ENCODE results near the gene KEAP1.
"Not testable (repeated sequence)": the region's sequence is repeated elsewhere in the genome, so short reads cannot be mapped to it uniquely, and the experiment has no call there.

The KEAP1 gene

DNA sequence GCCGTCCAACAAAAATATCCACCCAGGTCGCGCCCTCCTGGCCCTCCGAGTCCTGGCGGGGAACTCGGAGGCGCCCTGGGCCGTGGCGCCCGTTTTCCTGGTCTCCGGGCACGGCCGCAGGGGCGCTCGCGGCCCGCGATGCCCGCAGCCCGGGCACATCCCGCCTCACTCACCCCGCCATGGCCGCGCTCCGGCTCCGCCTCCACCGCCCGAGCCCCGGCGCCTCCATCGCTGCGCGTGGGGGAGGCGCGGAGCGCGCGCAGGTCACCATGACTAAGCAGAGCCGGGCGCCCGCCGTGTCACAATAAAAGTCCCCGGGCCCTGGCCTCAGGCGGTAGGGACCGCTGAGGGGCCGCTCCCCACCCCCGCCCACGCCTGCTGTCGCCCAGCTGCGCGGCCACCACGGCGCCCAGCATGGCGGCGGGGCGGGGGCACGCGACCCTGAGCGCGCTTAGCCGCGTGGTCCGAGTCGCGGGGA lies 593 bp downstream of the KEAP1 start:
- in situ Hi-C loops (cut with MboI; ENCODE audit: low pct_unique_long_range_greater_than_20kb, low sequenced_read_pairs) = no loop called here
- peak; percentile 93 for DNase-seq

DNA sequence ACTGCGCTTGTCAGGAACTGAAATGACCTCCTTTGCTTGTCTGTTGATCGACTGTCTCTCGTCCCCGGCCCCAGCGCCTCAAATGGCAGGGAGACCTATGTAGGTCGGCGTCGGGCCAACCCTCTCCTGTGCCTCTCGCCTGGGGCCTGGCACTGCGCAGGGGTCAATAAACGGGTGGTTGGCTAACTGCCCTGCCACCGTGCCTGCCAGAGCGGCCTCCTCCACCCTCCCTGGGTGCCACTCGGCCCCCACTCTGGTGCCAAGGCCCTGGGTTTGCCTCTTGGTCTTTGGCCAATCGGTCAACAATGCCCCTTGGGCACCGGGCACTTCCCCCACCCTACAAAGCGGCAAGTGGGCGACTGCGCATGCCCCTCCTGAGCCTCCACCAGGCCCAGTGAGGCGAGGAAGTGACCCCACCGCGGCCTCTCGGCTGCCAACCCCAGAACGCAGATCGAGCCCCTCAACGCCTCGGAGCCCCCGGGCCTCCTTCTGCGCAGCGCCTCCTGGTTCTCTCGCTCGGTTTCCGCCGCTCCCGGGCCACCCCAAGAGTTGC lies 1.1 kb downstream of the KEAP1 start:
- in situ Hi-C loops (cut with MboI; ENCODE audit: low pct_unique_long_range_greater_than_20kb, low sequenced_read_pairs) = no loop called here
- peak; percentile 49 for DNase-seq

DNA sequence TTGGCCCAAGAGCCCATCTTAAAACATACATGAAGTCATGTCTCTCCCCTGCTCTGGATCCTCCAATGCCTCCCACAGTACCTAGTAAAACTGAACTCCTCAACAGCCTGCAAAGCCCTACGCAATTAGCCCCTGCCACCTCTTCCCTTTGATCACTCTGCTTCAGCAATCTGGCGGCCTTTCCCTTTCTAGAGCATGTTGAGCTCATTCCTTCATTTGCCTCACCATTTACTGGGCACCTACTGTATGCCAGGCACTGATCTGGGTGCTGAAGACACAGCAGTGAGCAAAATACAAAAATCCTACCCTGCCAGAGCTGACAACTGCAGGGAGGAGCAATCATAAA lies 2.9 kb downstream of the KEAP1 start:
- in situ Hi-C loops (cut with MboI; ENCODE audit: low pct_unique_long_range_greater_than_20kb, low sequenced_read_pairs) = no loop called here
- no peak for DNase-seq

DNA sequence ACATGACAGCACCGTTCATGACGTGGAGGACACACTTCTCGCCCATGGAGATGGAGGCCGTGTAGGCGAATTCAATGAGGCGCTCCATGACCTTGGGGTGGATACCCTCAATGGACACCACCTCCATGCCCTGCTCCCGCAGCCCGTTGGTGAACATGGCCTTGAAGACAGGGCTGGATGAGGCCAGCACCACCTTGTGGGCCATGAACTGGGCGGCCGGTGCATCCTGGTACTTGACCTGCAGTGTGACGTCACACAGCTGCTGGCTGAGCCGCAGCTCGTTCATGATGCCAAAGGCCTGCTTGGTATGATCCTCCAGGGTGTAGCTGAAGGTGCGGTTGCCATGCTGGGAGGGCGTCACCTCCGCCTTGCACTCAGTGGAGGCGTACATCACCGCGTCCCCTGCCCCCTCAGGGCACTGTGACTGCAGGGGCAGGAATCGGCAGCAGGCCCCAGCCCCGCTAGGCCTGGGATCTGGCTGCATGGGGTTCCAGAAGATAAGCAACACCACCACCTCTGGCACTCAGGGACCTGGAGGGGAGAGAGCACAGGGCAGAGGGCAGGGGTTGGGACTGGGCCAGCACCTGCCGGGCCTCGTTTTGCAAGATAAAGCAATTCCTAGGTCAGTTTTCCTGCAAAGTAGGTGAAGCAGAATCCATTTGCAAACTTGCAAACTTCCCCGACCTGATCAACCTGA lies 3.5 kb downstream of the KEAP1 start:
- in situ Hi-C loops (cut with MboI; ENCODE audit: low pct_unique_long_range_greater_than_20kb, low sequenced_read_pairs) = no loop called here
- DNase-seq = no peak

DNA sequence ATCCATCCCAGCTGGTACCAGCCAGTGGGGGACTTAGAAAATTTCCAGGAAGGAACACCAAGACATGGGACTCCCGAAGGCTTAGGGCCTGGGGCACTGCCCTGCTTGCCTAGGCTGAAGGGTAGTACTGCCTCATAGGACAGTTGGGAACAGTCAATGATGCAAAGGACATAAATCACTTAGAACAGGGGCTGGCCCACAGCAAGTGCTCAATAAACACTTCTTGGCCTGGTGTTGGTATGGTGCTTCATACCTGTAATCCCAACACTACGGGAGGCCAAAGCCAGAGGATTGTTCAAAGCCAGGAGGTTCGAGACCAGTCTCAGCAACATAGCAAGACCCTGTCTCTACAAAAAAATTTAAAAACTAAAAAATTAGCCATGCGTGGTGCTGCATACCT lies 5.8 kb downstream of the KEAP1 start:
- DNase-seq = no peak
- in situ Hi-C loops (cut with MboI; ENCODE audit: low pct_unique_long_range_greater_than_20kb, low sequenced_read_pairs) = no loop called here

DNA sequence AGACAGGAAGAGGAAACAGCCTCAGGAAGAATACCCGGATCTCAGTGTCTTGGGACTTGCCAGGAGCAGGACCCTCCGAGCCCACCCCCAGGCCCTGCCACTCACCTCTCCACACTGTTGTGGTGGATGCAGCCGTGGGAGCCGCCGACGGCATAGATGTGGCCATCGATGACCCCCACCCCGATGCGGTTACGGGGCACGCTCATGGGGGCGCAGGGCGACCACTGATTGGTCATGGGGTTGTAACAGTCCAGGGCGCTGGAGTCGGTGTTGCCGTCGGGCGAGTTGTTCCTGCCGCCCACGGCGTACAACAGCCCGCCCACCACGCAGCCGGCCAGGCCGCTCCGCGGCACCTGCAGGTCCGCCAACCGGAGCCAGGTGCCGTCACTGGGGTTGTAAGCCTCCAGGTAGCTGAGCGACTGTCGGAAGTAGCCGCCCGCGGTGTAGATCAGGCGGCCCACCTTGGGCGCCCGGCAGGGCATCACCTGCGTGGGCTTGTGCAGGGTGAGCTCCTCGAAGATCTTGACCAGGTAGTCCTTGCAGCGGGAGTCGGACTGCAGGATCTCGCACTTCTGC lies 11.6 kb downstream of the KEAP1 start:
- DNase-seq = no peak
- in situ Hi-C loops (cut with MboI; ENCODE audit: low pct_unique_long_range_greater_than_20kb, low sequenced_read_pairs) = no loop called here

DNA sequence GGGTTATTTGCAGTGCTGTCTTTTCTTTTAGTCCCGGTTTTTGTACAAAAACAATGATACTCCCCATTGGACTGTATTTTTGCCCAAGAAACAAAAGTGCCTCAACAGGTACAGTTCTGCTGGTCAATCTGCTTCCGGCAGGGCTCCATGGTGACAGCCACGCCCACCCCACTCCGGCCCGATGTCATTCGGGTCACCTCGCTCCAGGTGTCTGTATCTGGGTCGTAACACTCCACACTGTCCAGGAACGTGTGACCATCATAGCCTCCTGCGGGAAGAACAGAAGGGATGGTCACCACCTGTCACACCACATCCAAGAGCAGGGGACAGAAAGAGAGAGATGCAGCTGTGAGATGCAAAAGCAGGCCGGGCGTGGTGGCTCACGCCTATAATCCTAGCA lies 16.6 kb downstream of the KEAP1 start:
- DNase-seq = no peak
- in situ Hi-C loops (cut with MboI; ENCODE audit: low pct_unique_long_range_greater_than_20kb, low sequenced_read_pairs) = no loop called here

DNA sequence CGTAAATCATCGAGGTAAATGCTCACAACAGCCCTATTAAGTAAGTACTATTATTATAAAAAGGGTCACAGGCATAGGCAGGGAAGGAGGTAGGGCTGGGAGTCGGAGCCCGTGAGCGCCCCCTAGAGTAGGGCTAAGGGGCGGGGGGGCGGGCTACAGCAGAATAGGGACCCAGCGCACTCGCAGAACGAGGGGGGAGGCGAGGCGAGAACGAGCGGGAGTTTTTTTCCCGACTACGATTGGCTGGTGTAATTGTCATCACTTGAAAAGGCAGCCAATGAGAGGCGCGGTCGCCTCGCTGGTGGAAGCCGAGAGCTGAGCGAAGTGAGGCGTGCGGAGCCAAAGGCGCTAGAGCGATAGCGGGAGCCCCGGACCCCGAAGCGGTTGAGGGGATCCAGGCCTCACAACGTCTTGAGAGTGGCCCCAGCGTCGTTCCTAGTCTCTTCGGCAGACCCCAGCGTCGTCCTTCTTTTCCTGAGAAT lies 24.2 kb downstream of the KEAP1 start:
- DNase-seq = peak; percentile 42
- in situ Hi-C loops (cut with MboI; ENCODE audit: low pct_unique_long_range_greater_than_20kb, low sequenced_read_pairs) = no loop called here

DNA sequence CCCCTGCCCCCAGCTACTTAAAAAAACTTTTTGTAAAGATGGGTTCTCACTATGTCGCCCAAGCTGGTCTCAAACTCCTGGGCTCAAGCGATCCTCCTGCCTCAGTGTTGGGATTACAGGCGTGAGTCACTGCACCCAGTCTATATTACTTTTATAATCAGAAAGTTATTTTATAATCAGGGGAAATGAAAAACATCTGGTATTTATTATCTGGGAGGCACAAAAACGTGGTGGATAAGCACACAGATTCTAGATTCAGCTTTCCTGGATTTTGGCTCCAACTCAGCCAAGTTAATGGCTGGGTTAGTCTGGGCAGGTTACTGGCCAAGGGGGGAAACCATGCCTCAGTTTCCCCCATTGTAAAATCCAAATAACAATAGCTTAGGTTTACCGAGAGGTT lies 24.7 kb downstream of the KEAP1 start:
- in situ Hi-C loops (cut with MboI; ENCODE audit: low pct_unique_long_range_greater_than_20kb, low sequenced_read_pairs) = no loop called here

DNA sequence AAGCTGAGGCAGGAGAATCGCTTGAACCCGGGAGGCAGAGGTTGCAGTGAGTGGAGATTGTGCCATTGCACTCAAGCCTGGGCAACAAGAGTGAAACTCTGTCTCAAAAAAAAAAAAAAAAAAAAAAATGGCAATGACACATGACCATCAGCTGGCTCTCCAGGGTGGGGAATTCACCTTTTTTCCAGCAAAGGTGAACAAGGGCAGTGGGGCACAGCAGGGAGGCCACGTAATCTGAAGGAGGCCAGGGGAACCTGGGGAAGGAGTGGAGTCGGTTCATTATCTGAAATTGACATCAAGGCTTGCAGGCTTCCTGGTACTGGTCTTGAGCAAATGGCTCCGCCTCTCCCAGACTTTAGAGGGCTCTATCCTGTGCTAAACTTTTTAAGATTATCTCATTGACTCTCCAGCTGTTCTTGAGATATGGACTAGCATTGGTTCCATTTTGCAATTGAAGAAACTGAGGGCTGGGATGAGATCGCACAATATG lies 28.1 kb downstream of the KEAP1 start:
- DNase-seq = peak; percentile 30
- in situ Hi-C loops (cut with MboI; ENCODE audit: low pct_unique_long_range_greater_than_20kb, low sequenced_read_pairs) = no loop called here

More for the DNA sequence above, 24.7 kb downstream of the KEAP1 start:
- no peak for DNase-seq

DNA sequence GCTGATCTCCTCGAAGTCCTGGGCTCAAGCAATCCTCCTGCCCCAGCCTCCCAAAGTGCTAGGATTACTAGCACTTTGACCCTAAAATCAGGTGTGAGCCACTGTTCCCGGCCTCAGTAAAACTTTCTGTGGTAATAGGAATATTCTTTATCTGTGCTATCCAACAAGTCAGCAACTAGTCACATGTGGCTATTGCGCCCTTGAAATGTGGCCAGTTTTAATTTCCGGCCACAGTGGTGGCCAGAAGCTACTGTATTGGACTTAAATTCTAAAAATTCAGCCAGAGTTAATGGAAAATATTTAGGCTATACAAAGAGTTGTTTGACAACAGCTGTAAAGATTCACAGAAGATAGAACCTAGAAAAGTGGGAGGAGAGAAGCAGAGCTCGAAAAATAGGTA lies 30.0 kb downstream of the KEAP1 start:
- no peak for DNase-seq
- in situ Hi-C loops (cut with MboI; ENCODE audit: low pct_unique_long_range_greater_than_20kb, low sequenced_read_pairs) = no loop called here

DNA sequence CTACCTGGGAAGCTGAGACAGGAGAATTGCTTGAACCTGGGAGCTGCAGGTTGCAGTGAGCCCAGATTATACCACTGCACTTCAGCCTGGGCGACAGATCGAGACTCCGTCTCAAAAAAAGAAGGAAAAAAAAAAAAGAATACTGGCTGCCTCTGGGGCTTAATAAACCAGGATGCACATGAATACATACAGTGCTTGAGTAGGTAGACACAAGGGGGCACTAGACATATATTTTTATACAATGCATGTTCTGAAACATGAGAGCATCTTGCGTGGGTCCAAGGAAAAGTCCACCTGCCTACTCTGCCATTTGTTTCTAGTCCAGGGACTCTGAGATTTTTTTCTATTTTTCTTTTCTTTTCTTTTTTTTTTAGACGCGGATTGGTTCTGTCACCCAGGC lies 31.2 kb downstream of the KEAP1 start:
- in situ Hi-C loops (cut with MboI; ENCODE audit: low pct_unique_long_range_greater_than_20kb, low sequenced_read_pairs) = no loop called here
- DNase-seq = peak; percentile 50

DNA sequence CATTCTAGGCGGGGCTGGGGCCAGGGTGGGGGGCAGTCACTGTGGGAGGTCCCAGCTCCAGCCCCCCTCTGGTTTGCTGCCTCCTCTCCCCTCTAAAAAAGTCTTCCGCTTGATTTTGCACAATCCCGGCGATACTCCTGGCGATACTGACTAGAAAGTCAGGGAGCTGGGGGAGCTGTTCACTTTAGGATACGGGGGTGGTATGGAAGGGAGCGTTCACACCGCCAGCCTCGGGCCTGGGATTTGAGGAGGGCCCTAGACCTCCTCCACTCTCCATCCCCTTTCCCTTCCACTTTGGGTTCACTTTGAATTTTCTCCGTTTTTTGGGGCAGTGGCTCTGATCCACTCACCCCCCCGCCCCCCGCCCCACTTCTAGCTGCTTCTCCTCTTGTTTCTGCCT lies 35.0 kb downstream of the KEAP1 start:
- in situ Hi-C loops (cut with MboI; ENCODE audit: low pct_unique_long_range_greater_than_20kb, low sequenced_read_pairs) = no loop called here
- DNase-seq = no peak

DNA sequence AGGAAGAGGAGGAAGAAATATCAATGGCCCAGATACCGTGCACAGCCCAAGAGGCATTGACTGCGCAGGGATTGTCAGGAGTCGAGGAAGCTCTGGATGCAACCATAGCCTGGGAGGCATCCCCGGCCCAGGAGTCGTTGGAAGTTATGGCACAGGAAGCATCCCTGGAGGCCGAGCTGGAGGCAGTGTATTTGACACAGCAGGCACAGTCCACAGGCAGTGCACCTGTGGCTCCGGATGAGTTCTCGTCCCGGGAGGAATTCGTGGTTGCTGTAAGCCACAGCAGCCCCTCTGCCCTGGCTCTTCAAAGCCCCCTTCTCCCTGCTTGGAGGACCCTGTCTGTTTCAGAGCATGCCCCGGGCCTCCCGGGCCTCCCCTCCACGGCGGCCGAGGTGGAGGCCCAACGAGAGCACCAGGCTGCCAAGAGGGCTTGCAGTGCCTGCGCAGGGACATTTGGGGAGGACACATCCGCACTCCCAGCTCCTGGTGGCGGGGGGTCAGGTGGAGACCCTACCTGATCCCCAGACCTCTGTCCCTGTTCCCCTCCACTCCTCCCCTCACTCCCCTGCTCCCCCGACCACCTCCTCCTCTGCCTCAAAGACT lies 36.0 kb downstream of the KEAP1 start:
- no peak for DNase-seq
- in situ Hi-C loops (cut with MboI; ENCODE audit: low pct_unique_long_range_greater_than_20kb, low sequenced_read_pairs) = no loop called here

DNA sequence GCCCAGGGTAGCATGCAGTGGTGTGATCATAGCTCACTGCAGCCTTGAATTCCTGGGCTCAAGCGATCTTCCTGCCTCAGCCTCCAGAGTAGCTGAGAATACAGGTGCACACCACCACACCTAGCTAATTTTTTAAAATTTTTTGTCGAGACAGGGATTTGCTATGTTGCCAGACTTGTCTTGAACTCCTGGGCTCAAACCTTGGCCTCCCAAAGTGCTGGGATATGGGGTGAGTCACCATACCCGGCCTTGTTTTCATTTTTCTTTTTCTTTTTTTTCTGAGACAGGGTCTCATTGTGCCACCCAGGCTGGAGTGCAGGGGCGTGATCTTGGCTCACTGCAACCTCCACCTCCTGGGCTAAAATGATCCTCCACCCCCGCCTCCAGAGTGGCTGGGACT lies 38.7 kb downstream of the KEAP1 start:
- in situ Hi-C loops (cut with MboI; ENCODE audit: low pct_unique_long_range_greater_than_20kb, low sequenced_read_pairs) = no loop called here
- no peak for DNase-seq

DNA sequence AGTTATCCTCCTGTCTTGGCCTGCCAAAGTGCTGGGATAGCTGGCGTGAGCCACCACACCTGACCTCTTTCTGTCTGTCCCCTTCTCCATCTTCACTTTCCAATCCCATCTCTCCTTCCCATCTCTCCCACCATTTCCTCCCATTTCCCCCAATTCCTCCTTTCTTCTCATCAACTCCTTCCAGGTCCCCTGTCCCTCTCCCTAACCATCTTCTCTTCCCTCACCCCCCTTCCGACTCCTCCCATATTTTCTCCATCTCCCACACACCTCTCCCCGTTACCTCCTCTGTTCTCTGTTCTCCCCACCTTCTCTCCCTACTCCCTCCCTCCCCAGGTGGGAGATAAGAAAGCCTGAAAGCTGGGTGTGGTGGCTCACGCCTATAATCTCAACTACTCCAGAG lies 40.6 kb downstream of the KEAP1 start:
- in situ Hi-C loops (cut with MboI; ENCODE audit: low pct_unique_long_range_greater_than_20kb, low sequenced_read_pairs) = no loop called here

DNA sequence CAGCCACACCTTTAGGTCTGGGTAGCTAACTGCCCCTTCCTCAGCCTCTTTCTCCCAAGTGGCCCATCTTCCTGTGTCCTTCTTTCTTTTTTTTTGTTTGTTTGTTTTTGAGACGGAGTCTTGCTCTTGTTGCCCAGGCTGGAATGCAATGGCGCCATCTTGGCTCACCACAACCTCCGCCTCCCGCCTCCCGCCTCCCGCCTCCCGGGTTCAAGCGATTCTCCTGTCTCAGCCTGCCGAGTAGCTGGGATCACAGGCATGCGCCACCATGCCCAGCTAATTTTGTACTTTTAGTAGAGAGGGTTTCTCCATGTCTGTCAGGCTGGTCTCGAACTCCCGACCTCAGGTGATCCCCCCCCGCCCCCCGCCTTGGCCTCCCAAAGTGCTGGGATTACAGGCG lies 41.1 kb downstream of the KEAP1 start:
- DNase-seq; in situ Hi-C loops (cut with MboI; ENCODE audit: low pct_unique_long_range_greater_than_20kb, low sequenced_read_pairs): not testable (repeated sequence)

More for the DNA sequence above, 40.6 kb downstream of the KEAP1 start:
- DNase-seq = no peak

DNA sequence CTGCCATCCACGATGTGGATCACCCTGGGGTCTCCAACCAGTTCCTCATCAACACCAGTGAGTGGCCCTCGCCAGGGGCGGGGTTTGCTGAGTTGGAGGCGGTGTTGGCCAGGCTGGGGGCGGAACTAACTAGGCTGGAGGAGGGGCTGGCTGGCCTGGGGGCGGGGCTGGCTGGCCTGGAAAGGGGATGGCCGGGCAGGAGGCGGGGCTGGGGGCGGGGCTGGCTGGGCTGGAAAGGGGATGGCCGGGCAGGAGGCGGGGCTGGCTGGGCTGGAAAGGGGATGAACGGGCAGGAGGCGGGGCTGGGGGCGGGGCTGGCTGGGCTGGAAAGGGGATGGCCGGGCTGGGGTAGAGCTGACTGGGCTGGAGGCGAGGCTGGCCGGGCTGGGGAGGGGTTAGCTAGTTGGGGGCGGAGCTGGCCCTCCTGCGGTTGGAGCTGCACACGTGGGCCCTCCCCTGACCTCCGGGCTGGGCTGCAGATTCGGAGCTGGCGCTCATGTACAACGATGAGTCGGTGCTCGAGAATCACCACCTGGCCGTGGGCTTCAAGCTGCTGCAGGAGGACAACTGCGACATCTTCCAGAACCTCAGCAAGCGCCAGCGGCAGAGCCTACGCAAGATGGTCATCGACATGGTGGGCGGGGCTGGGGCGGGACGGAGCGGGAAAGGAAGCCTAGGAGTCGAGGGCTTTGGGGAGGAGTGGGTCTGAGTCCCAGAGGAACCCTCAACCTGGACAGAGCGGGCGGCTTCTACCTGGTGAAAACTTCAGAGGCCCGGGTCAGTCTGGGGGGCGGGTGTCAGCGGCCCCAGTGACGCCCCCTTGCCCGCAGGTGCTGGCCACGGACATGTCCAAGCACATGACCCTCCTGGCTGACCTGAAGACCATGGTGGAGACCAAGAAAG lies 41.9 kb downstream of the KEAP1 start:
- in situ Hi-C loops (cut with MboI; ENCODE audit: low pct_unique_long_range_greater_than_20kb, low sequenced_read_pairs) = no loop called here
- DNase-seq = peak; percentile 91

DNA sequence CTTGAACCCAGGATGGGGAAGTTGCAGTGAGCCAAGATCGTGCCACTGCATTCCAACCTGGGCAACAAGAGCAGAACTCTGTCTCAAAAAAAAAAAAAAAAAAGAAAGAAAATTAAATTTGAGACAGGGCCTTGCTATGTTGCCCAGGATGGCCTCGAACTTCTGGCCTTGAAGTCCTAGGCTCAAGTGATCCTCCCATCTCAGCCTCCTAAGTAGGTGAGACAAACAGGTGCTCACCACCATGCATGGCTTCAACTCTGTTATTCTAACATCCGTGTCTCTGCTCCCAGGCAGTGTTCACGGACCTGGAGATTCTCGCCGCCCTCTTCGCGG lies 42.5 kb downstream of the KEAP1 start:
- no peak for DNase-seq
- in situ Hi-C loops (cut with MboI; ENCODE audit: low pct_unique_long_range_greater_than_20kb, low sequenced_read_pairs) = no loop called here

Data from KBM-7 (cell line).